ENCODE measurements around the gene CES3. TPM values are rescaled to one million over a fixed set of nuclear protein-coding genes. Genes with fewer than 3 reads are reported as not detected.
A peak's percentile ranks its signal among the peaks of the same experiment; 100 is the strongest.
"Not testable (repeated sequence)": the region's sequence is repeated elsewhere in the genome, so short reads cannot be mapped to it uniquely, and the experiment has no call there.

Gene CES3
- total RNA-seq, 1 experiment from 2014 or later, result 1.9 TPM

GRCh38 chr16:66950971-66951790, 9.9 kb upstream of the CES3 start:
- Histone ChIP-seq H3K9me3 (no peaks in the 10 kb centered on the region), H3K36me3 (no peaks in the 10 kb centered on the region), H3K27me3 (no peaks in the 10 kb centered on the region), H3K4me3 (no peak overlapping the region)
- DNase-seq, result no peak

GRCh38 chr16:66952430-66953110, 8.5 kb upstream of the CES3 start:
- DNase-seq, result no peak

GRCh38 chr16:66953462-66954096, 7.5 kb upstream of the CES3 start:
- no peak for DNase-seq
- Histone ChIP-seq H3K27me3 (no peaks in the 10 kb centered on the region), H3K36me3 (no peaks in the 10 kb centered on the region), H3K4me3 (no peak overlapping the region), H3K9me3 (no peaks in the 10 kb centered on the region)

More at GRCh38 chr16:66952430-66953110, 8.5 kb upstream of the CES3 start:
- H3K27me3 ChIP-seq, result no peaks in the 10 kb centered on the region
- H3K36me3 ChIP-seq, result no peaks in the 10 kb centered on the region
- H3K4me3 ChIP-seq, result no peak overlapping the region
- H3K9me3 ChIP-seq, result no peaks in the 10 kb centered on the region

GRCh38 chr16:66954097-66954659, 6.9 kb upstream of the CES3 start:
- Histone ChIP-seq H3K4me3 (no peak overlapping the region), H3K36me3 (no peaks in the 10 kb centered on the region), H3K9me3 (no peaks in the 10 kb centered on the region), H3K27me3 (no peaks in the 10 kb centered on the region)
- peak; percentile 38 for DNase-seq

GRCh38 chr16:66955363-66956153, 5.5 kb upstream of the CES3 start:
- not testable (repeated sequence) for DNase-seq, H3K4me3 ChIP-seq, H3K36me3 ChIP-seq, H3K9me3 ChIP-seq, H3K27me3 ChIP-seq

GRCh38 chr16:66956154-66956457, 5.0 kb upstream of the CES3 start:
- DNase-seq, H3K9me3 ChIP-seq: not testable (repeated sequence)

GRCh38 chr16:66958857-66959703, 2.0 kb upstream of the CES3 start:
- Histone ChIP-seq H3K36me3 (no peaks in the 10 kb centered on the region), H3K9me3 (no peaks in the 10 kb centered on the region), H3K27me3 (no peaks in the 10 kb centered on the region), H3K4me3 (no peak overlapping the region)
- DNase-seq, result no peak

More at GRCh38 chr16:66956154-66956457, 5.0 kb upstream of the CES3 start:
- not testable (repeated sequence) for H3K36me3 ChIP-seq, H3K27me3 ChIP-seq, H3K4me3 ChIP-seq

GRCh38 chr16:66959704-66960161, 1.3 kb upstream of the CES3 start:
- Histone ChIP-seq H3K36me3 (no peaks in the 10 kb centered on the region), H3K27me3 (no peaks in the 10 kb centered on the region), H3K9me3 (no peaks in the 10 kb centered on the region), H3K4me3 (no peak overlapping the region)
- DNase-seq, result no peak

- no peak for DNase-seq
- no peaks in the 10 kb centered on the region for H3K9me3 ChIP-seq
- H3K27me3 ChIP-seq, result no peaks in the 10 kb centered on the region
- no peaks in the 10 kb centered on the region for H3K36me3 ChIP-seq
- H3K4me3 ChIP-seq, result no peak overlapping the region
Observed at GRCh38 chr16:66960270-66960669, 796 bp upstream of the CES3 start.

GRCh38 chr16:66961914-66962313, 848 bp downstream of the CES3 start:
- H3K27me3 ChIP-seq, result no peaks in the 10 kb centered on the region
- H3K4me3 ChIP-seq, result peak overlapping the region; percentile 61
- no peaks in the 10 kb centered on the region for H3K36me3 ChIP-seq
- peak; percentile 20 for DNase-seq
- H3K9me3 ChIP-seq, result no peaks in the 10 kb centered on the region

GRCh38 chr16:66964049-66964448, 3.0 kb downstream of the CES3 start:
- H3K9me3 ChIP-seq, result no peaks in the 10 kb centered on the region
- H3K4me3 ChIP-seq, result no peak overlapping the region
- DNase-seq, result no peak
- H3K36me3 ChIP-seq, result no peaks in the 10 kb centered on the region
- H3K27me3 ChIP-seq, result no peaks in the 10 kb centered on the region

GRCh38 chr16:66968847-66969246, 7.8 kb downstream of the CES3 start:
- Histone ChIP-seq H3K36me3 (no peaks in the 10 kb centered on the region), H3K27me3 (no peaks in the 10 kb centered on the region), H3K4me3 (no peak overlapping the region), H3K9me3 (no peaks in the 10 kb centered on the region)
- DNase-seq, result no peak

- DNase-seq, result no peak
- no peaks in the 10 kb centered on the region for H3K36me3 ChIP-seq
- no peaks in the 10 kb centered on the region for H3K27me3 ChIP-seq
- H3K9me3 ChIP-seq, result no peaks in the 10 kb centered on the region
- H3K4me3 ChIP-seq, result no peak overlapping the region
Observed at GRCh38 chr16:66970775-66971720, 10.0 kb downstream of the CES3 start.

- Histone ChIP-seq H3K4me3 (no peak overlapping the region), H3K36me3 (no peaks in the 10 kb centered on the region)
- no peak for DNase-seq
Observed at GRCh38 chr16:66972983-66973382, 11.9 kb downstream of the CES3 start.

GRCh38 chr16:66973716-66974115, 12.7 kb downstream of the CES3 start:
- no peaks in the 10 kb centered on the region for H3K36me3 ChIP-seq
- H3K27me3 ChIP-seq, result no peaks in the 10 kb centered on the region
- no peak for DNase-seq
- no peak overlapping the region for H3K4me3 ChIP-seq
- H3K9me3 ChIP-seq, result no peaks in the 10 kb centered on the region

More at GRCh38 chr16:66972983-66973382, 11.9 kb downstream of the CES3 start:
- no peaks in the 10 kb centered on the region for H3K27me3 ChIP-seq
- H3K9me3 ChIP-seq, result no peaks in the 10 kb centered on the region

Data from MG63 (cell line).